Spleen (tissue), 11 donors: Measurements from ENCODE around the gene CEP20. TPM values are rescaled to one million over a fixed set of nuclear protein-coding genes. Genes with fewer than 3 reads are reported as not detected.
"Not testable (repeated sequence)": the region's sequence is repeated elsewhere in the genome, so short reads cannot be mapped to it uniquely, and the experiment has no call there.

Source experiments
- DNase-seq: peaks from one replicate; pipeline ENCODE4 v3.0.0-alpha.2; 2020
- H3K27ac ChIP-seq, 8 donors: fragments of 200-600 bp; sonication (generic) in 7 of 8; 1 replicate in 4 of 8; 2 replicates in 4 of 8; pipeline versions ENCODE4 v1.5.0 to v1.8.0; 2016 to 2021; ENCODE audit warnings: inconsistent platforms in 4 of 8, mild to moderate bottlenecking in 4 of 8, moderate library complexity in 1 of 8
- H3K27me3 ChIP-seq, 7 donors: fragments of 200-600 bp; sonication (generic) in 6 of 7; replicated peaks in 1 of 7; 1 replicate in 4 of 7; 2 replicates in 3 of 7; pipeline versions ENCODE4 v1.5.0 to v1.8.0; 2016 to 2021; ENCODE audit warnings: inconsistent platforms in 3 of 7, mild to moderate bottlenecking in 1 of 7
- H3K36me3 ChIP-seq, 6 donors: fragments of 200-600 bp; sonication (generic) in 5 of 6; 1 replicate in 4 of 6; 2 replicates in 2 of 6; pipeline versions ENCODE4 v1.5.0 to v1.8.0; 2016 to 2021; ENCODE audit warnings: inconsistent platforms in 2 of 6
- H3K4me1 ChIP-seq, 6 donors: fragments of 200-600 bp; sonication (generic) in 5 of 6; 1 replicate in 3 of 6; 2 replicates in 3 of 6; pipeline versions ENCODE4 v1.5.0 to v1.8.0; 2016 to 2021; ENCODE audit warnings: inconsistent platforms in 3 of 6
- H3K4me3 ChIP-seq, 8 donors: fragments of 200-600 bp; sonication (generic) in 7 of 8; 1 replicate in 4 of 8; 2 replicates in 4 of 8; pipeline versions ENCODE4 v1.5.0 to v1.8.0; 2016 to 2021; ENCODE audit warnings: inconsistent platforms in 4 of 8, mild to moderate bottlenecking in 4 of 8, moderate library complexity in 2 of 8
- H3K9me3 ChIP-seq, 8 donors: fragments of 200-600 bp; sonication (generic) in 7 of 8; 1 replicate in 4 of 8; 2 replicates in 4 of 8; pipeline versions ENCODE4 v1.5.0 to v1.8.0; 2016 to 2021; ENCODE audit warnings: inconsistent platforms in 4 of 8
- CTCF ChIP-seq, 11 experiments: fragments of 200-600 bp in 7 of 11; fragments of 450-650 bp in 4 of 11; sonication (generic) in 4 of 11; IDR thresholded peaks in 8 of 11; conservative IDR thresholded peaks in 3 of 11; 1 replicate in 7 of 11; 2 replicates in 4 of 11; pipeline versions ENCODE4 v1.4.0 to v1.8.0; 2016 to 2021; ENCODE audit warnings: antibody characterized with exemption in 11 of 11, inconsistent platforms in 4 of 11, mild to moderate bottlenecking in 1 of 11
- POLR2A ChIP-seq, 3 donors: fragments of 450-650 bp; IDR thresholded peaks; one replicate each; pipeline ENCODE4 v1.5.1; 2017; ENCODE audit warnings: antibody characterized with exemption in 3 of 3, mild to moderate bottlenecking in 1 of 3
- POLR2AphosphoS5 ChIP-seq, 3 donors: sonication (generic); formaldehyde crosslinking; IDR thresholded peaks; one replicate each; pipeline ENCODE4 v1.5.1; 2017; ENCODE audit warnings: antibody characterized with exemption in 3 of 3
- WGBS, 5 donors: extraction: QIAGEN DNeasy Blood & Tissue Kit in 3 of 5; methylation state at CpG; one replicate each; pipeline versions ENCODE4 v1.1.5 to v1.1.7; 2013 to 2018; 5-methylcytosine and 5-hydroxymethylcytosine counted together
- intact Hi-C: fragments of 100-400 bp; cut with DNase I; formaldehyde crosslinking; loops from one replicate; pipeline ENCODE4 v1.15.0; 2023; ENCODE audit warnings: low total_unique reads
- polyA plus RNA-seq, 3 donors: library from polyadenylated mRNA; stranded (reverse); fragments of 200-250 nt; gene quantifications; one replicate each; pipeline ENCODE4 v1.2.1, GENCODE V29; 2013
- total RNA-seq, 7 donors: library from RNA; depleted of rRNA in 3 of 7; stranded (reverse); fragments of >200 nt in 3 of 7; fragmentation: NEBNext Ultra II Directional in 4 of 7; extraction: Animal tissue kit (Norgen Biotek cat#: 25700) in 4 of 7; gene quantifications; one replicate each; pipeline versions ENCODE4 v1.1.0 to v1.2.1, GENCODE V29; 2016 to 2021
- donor health status: healthy with polysubstance abuse.
- donor health status: DM: no; HTN: no; CAD: no; lungs with moderate emphysema.
- donor health status: DM: no; HTN: no; CAD: no.
- donor health status: Bipolar disorder and iron deficiency.
- donor health status: healthy.
- donor health status: DM: no; HTN: no; CAD: no.
- donor health status: DM: yes; HTN: yes; CAD: no.

CEP20 gene
- total and polyA plus RNA-seq, 10 donors = 14.7 to 29.2 (median 25.6) TPM

GRCh38 chr16:15849209-15849981 is 39.0 kb downstream of the CEP20 start:
- 80 to 91% (median 89%) methylated on average over 12 of the region's 12 CpGs for WGBS, 5 donors
- no peaks in the 10 kb centered on the region for H3K4me1 ChIP-seq
- no peak overlapping the region for H3K4me3 ChIP-seq
- H3K36me3 ChIP-seq = no peaks in the 10 kb centered on the region
- H3K9me3 ChIP-seq = no peaks in the 10 kb centered on the region
- no peak for DNase-seq
- no peak overlapping the region for H3K27ac ChIP-seq
- TF ChIP-seq POLR2A (IDR thresholded peaks at IDR 0.05) (no peak), POLR2AphosphoS5 (IDR thresholded peaks at IDR 0.05) (no peak), CTCF (IDR thresholded peaks at IDR 0.05 in 8 of 11, conservative IDR thresholded peaks at IDR 0.05 in 3 of 11) (no peak)
- intact Hi-C loops = no loop called here
- H3K27me3 ChIP-seq = peaks cover 0 to 7% (median 0%) of the 10 kb centered on the region in 7 donors

- peak overlapping the region in 1 of 8 donors; percentile 32 for H3K27ac ChIP-seq
- DNase-seq = no peak
- intact Hi-C loops = no loop called here
- H3K4me1 ChIP-seq = no peaks in the 10 kb centered on the region
- TF ChIP-seq CTCF (IDR thresholded peaks at IDR 0.05 in 8 of 11, conservative IDR thresholded peaks at IDR 0.05 in 3 of 11) = no peak
- TF ChIP-seq POLR2A (IDR thresholded peaks at IDR 0.05) = no peak
- no peak for TF ChIP-seq POLR2AphosphoS5 (IDR thresholded peaks at IDR 0.05)
- no peaks in the 10 kb centered on the region for H3K36me3 ChIP-seq
- 64 to 80% (median 77%) methylated on average over 9 of the region's 9 CpGs for WGBS, 5 donors
- H3K27me3 ChIP-seq = no peaks in the 10 kb centered on the region
- no peak overlapping the region for H3K4me3 ChIP-seq
- H3K9me3 ChIP-seq = no peaks in the 10 kb centered on the region
Observed at GRCh38 chr16:15847611-15848175, 40.7 kb downstream of the CEP20 start.

GRCh38 chr16:15846510-15846909 is 41.9 kb downstream of the CEP20 start:
- Histone ChIP-seq H3K4me3 (no peak overlapping the region), H3K27me3 (no peaks in the 10 kb centered on the region), H3K4me1 (no peaks in the 10 kb centered on the region), H3K36me3 (no peaks in the 10 kb centered on the region), H3K9me3 (no peaks in the 10 kb centered on the region), H3K27ac (no peak overlapping the region)
- WGBS, 5 donors = 77 to 90% (median 87%) methylated on average over 4 of the region's 4 CpGs
- intact Hi-C loops = no loop called here
- DNase-seq = no peak
- TF ChIP-seq POLR2A (IDR thresholded peaks at IDR 0.05) (no peak), POLR2AphosphoS5 (IDR thresholded peaks at IDR 0.05) (no peak), CTCF (IDR thresholded peaks at IDR 0.05 in 8 of 11, conservative IDR thresholded peaks at IDR 0.05 in 3 of 11) (no peak)

- WGBS, 5 donors = 81 to 96% (median 88%) methylated on average over 10 of the region's 10 CpGs
- Histone ChIP-seq H3K9me3 (no peaks in the 10 kb centered on the region), H3K4me1 (no peaks in the 10 kb centered on the region), H3K27me3 (no peaks in the 10 kb centered on the region), H3K36me3 (no peaks in the 10 kb centered on the region), H3K4me3 (no peak overlapping the region), H3K27ac (no peak overlapping the region)
- peak; percentile 2 for DNase-seq
- intact Hi-C loops = no loop called here
- no peak for TF ChIP-seq CTCF (IDR thresholded peaks at IDR 0.05 in 8 of 11, conservative IDR thresholded peaks at IDR 0.05 in 3 of 11)
Observed at GRCh38 chr16:15843635-15844279, 44.6 kb downstream of the CEP20 start.

- peak; percentile 27 for DNase-seq
- Histone ChIP-seq H3K36me3 (peaks cover 0 to 14% (median 0%) of the 10 kb centered on the region in 6 donors), H3K4me1 (peaks cover 0 to 21% (median 5%) of the 10 kb centered on the region in 6 donors)
- H3K27ac ChIP-seq, intact Hi-C loops, H3K4me3 ChIP-seq, H3K27me3 ChIP-seq, H3K9me3 ChIP-seq: not testable (repeated sequence)
- 91 to 99% (median 95%) methylated on average over 8 of the region's 8 CpGs for WGBS, 5 donors
Observed at GRCh38 chr16:15839204-15839603, 49.2 kb downstream of the CEP20 start.
